ENCODE results near the gene COL21A1.

DNA sequence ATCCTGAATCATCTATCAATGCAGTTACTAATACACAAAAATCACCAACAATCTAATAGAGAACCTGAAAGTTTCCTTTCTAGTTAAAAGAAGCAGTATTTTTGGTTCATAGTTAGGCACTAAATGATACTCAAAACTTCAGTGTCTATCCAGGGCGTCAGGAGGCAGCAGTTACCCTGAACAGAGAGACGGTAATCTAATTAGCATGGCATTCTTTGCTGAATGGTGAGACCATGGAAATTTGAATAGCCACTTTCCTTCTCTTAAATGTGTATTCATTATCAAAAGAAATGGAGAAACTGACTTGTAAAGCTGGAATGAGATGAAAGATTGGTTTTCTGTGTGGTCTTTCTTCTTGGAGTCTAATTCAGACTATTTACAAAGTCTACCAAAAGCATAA is 225.4 kb downstream of the COL21A1 start:
- TF ChIP-seq, protein P1, sequence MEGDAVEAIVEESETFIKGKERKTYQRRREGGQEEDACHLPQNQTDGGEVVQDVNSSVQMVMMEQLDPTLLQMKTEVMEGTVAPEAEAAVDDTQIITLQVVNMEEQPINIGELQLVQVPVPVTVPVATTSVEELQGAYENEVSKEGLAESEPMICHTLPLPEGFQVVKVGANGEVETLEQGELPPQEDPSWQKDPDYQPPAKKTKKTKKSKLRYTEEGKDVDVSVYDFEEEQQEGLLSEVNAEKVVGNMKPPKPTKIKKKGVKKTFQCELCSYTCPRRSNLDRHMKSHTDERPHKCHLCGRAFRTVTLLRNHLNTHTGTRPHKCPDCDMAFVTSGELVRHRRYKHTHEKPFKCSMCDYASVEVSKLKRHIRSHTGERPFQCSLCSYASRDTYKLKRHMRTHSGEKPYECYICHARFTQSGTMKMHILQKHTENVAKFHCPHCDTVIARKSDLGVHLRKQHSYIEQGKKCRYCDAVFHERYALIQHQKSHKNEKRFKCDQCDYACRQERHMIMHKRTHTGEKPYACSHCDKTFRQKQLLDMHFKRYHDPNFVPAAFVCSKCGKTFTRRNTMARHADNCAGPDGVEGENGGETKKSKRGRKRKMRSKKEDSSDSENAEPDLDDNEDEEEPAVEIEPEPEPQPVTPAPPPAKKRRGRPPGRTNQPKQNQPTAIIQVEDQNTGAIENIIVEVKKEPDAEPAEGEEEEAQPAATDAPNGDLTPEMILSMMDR (IDR thresholded peaks at IDR 0.05), result no peak
- TF ChIP-seq POLR2A (IDR thresholded peaks at IDR 0.05), result no peak
- TF ChIP-seq POLR2AphosphoS5 (IDR thresholded peaks at IDR 0.05), result no peak
